Lower lobe of right lung (tissue), 2 donors: ENCODE measurements around the gene FBN2. TPM values are rescaled to one million over a fixed set of nuclear protein-coding genes. Genes with fewer than 3 reads are reported as not detected.

Experiments used
- ATAC-seq, 2 donors: fragments of 200-7000 bp; cut with Tn5 transposase; one replicate each; pipeline ENCODE4 v1.9.1; 2020 to 2022; ENCODE audit warnings: mild to moderate bottlenecking in 2 of 2, moderate library complexity in 2 of 2
- DNase-seq: peaks from one replicate; pipeline ENCODE4 v3.0.0-alpha.2; 2020
- H3K27ac ChIP-seq: fragments of 200-600 bp; one replicate; pipeline ENCODE4 v1.8.0; 2022
- H3K27me3 ChIP-seq: fragments of 200-600 bp; one replicate; pipeline ENCODE4 v1.8.0; 2022; ENCODE audit warnings: low read depth
- H3K36me3 ChIP-seq: fragments of 200-600 bp; one replicate; pipeline ENCODE4 v1.8.0; 2022; ENCODE audit warnings: mild to moderate bottlenecking
- H3K4me1 ChIP-seq: fragments of 200-600 bp; one replicate; pipeline ENCODE4 v1.8.0; 2022
- H3K4me3 ChIP-seq: fragments of 200-600 bp; one replicate; pipeline ENCODE4 v1.8.0; 2022; ENCODE audit warnings: mild to moderate bottlenecking
- H3K9me3 ChIP-seq: fragments of 200-600 bp; one replicate; pipeline ENCODE4 v1.8.0; 2022
- CTCF ChIP-seq: fragments of 200-600 bp; IDR thresholded peaks from one replicate; pipeline ENCODE4 v1.8.0; 2022; ENCODE audit warnings: antibody characterized with exemption, mild to moderate bottlenecking
- intact Hi-C: fragments of 100-400 bp; cut with DNase I; formaldehyde crosslinking; loops from one replicate; pipeline ENCODE4 v1.11.0; 2022
- total RNA-seq: library from RNA; stranded (reverse); fragmentation: NEBNext Ultra II Directional; extraction: Animal tissue kit (Norgen Biotek cat#: 25700); gene quantifications from one replicate; pipeline ENCODE4 v1.2.1, GENCODE V29; 2021
- donor health status: DM: no; HTN: yes; CAD: no; lungs with severe emphysema.

FBN2 gene
- total RNA-seq, 1 donor from 2014 or later, result 0.83 TPM

- H3K4me3 ChIP-seq, result no peak overlapping the region
- H3K27me3 ChIP-seq, result no peaks in the 10 kb centered on the region
- H3K4me1 ChIP-seq, result no peaks in the 10 kb centered on the region
- H3K27ac ChIP-seq, result no peak overlapping the region
- no peak for ATAC-seq
- no peak for DNase-seq
- H3K36me3 ChIP-seq, result no peaks in the 10 kb centered on the region
- intact Hi-C loops, result no loop called here
- TF ChIP-seq CTCF, result no peak
- no peaks in the 10 kb centered on the region for H3K9me3 ChIP-seq
Observed at GRCh38 chr5:128434993-128435392, 103.1 kb downstream of the FBN2 start.

GRCh38 chr5:128432913-128433440, 105.1 kb downstream of the FBN2 start:
- no peak for ATAC-seq

GRCh38 chr5:128427921-128428320, 110.1 kb downstream of the FBN2 start:
- ATAC-seq, result no peak
- H3K27ac ChIP-seq, result no peak overlapping the region
- H3K9me3 ChIP-seq, result no peaks in the 10 kb centered on the region
- intact Hi-C loops, result no loop called here
- H3K4me3 ChIP-seq, result no peak overlapping the region
- TF ChIP-seq CTCF, result no peak
- H3K4me1 ChIP-seq, result no peaks in the 10 kb centered on the region
- no peak for DNase-seq
- no peaks in the 10 kb centered on the region for H3K27me3 ChIP-seq
- H3K36me3 ChIP-seq, result no peaks in the 10 kb centered on the region

More at GRCh38 chr5:128432913-128433440, 105.1 kb downstream of the FBN2 start:
- Histone ChIP-seq H3K27ac (no peak overlapping the region), H3K27me3 (no peaks in the 10 kb centered on the region), H3K4me1 (no peaks in the 10 kb centered on the region), H3K9me3 (no peaks in the 10 kb centered on the region), H3K4me3 (no peak overlapping the region), H3K36me3 (no peaks in the 10 kb centered on the region)
- no peak for DNase-seq
- intact Hi-C loops, result no loop called here
- no peak for TF ChIP-seq CTCF

GRCh38 chr5:128426090-128426534, 111.9 kb downstream of the FBN2 start:
- intact Hi-C loops, result no loop called here
- H3K4me1 ChIP-seq, result no peaks in the 10 kb centered on the region
- no peak overlapping the region for H3K4me3 ChIP-seq
- H3K9me3 ChIP-seq, result no peaks in the 10 kb centered on the region
- no peaks in the 10 kb centered on the region for H3K36me3 ChIP-seq
- no peak for TF ChIP-seq CTCF
- no peaks in the 10 kb centered on the region for H3K27me3 ChIP-seq
- no peak overlapping the region for H3K27ac ChIP-seq
- peak in 1 of 2 donors; percentile 43 for ATAC-seq
- no peak for DNase-seq

DNA sequence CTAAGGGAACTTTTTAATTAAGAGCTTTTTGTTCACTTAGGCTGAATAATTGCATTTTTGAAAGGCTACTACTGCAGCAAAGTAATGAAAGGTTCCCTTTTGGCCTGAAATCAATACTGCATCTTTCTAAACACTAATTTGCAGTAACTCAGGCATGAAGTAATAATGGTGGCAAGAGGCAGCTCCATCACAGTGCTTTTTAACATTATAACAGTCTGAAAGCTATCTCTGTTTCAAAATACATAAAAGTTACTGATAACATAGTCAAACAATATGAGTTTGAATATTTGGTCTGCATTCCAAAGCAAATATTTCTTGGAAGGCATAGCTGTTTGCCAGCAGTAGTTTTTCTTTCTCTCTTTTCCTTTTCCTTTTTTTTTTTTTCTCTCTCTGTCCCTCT, 113.4 kb downstream of the FBN2 start:
- H3K27ac ChIP-seq, result no peak overlapping the region
- no peaks in the 10 kb centered on the region for H3K27me3 ChIP-seq
- no peak for TF ChIP-seq CTCF
- H3K4me1 ChIP-seq, result no peaks in the 10 kb centered on the region
- intact Hi-C loops, result no loop called here
- DNase-seq (no peak), ATAC-seq (peak in 1 of 2 donors; percentile 21)
- no peak overlapping the region for H3K4me3 ChIP-seq
- no peaks in the 10 kb centered on the region for H3K36me3 ChIP-seq
- H3K9me3 ChIP-seq, result no peaks in the 10 kb centered on the region

GRCh38 chr5:128422612-128423011, 115.4 kb downstream of the FBN2 start:
- H3K9me3 ChIP-seq, result no peaks in the 10 kb centered on the region
- no peak overlapping the region for H3K27ac ChIP-seq
- intact Hi-C loops, result no loop called here
- DNase-seq (no peak), ATAC-seq (no peak)
- no peak overlapping the region for H3K4me3 ChIP-seq
- H3K4me1 ChIP-seq, result no peaks in the 10 kb centered on the region
- TF ChIP-seq CTCF, result no peak
- H3K36me3 ChIP-seq, result no peaks in the 10 kb centered on the region
- H3K27me3 ChIP-seq, result no peaks in the 10 kb centered on the region
